SU-DHL-6 (cell line): ENCODE measurements around the gene S1PR1.

Experiments used
- CTCF ChIP-seq: fragments of 200-600 bp; sonication (generic); IDR thresholded peaks from one replicate; pipeline ENCODE4 v1.5.1; 2017; ENCODE audit warnings: antibody characterized with exemption, mild to moderate bottlenecking, low read length, moderate library complexity; ENCODE audit not compliant: insufficient read depth, poor library complexity, severe bottlenecking
- EZH2phosphoT487 ChIP-seq: fragments of 200-600 bp; sonication (generic), shearing (Covaris generic); conservative IDR thresholded peaks from 2 replicates; pipeline ENCODE4 v1.6.1; 2018; ENCODE audit warnings: mild to moderate bottlenecking, antibody characterized with exemption, low read length, moderate library complexity, mixed read lengths

GRCh38 chr1:101205457-101205856, 31.4 kb upstream of the S1PR1 start:
- TF ChIP-seq CTCF (no peak), EZH2phosphoT487 (no peak)
